GM12878 (cell line): Measurements from ENCODE around the gene MYLK3. TPM values are rescaled to one million over a fixed set of nuclear protein-coding genes. Genes with fewer than 3 reads are reported as not detected.
A peak's percentile ranks its signal among the peaks of the same experiment; 100 is the strongest.

Experiments used
- CEBPB ChIP-seq, 2 experiments: fragments of 150-350 bp in 1 of 2; IDR thresholded peaks; 2 replicates each; pipeline ENCODE4 v1.6.1; 2012 to 2014; ENCODE audit warnings: low read depth in 2 of 2, low read length in 2 of 2, borderline replicate concordance in 1 of 2, inconsistent platforms in 1 of 2
- GATAD2B ChIP-seq: fragments of 450-650 bp; conservative IDR thresholded peaks from 2 replicates; pipeline ENCODE4 v1.6.1; 2017; ENCODE audit warnings: low read depth, mild to moderate bottlenecking, moderate library complexity
- HDAC6 ChIP-seq: fragments of 200-600 bp; sonication (generic); IDR thresholded peaks from one replicate; pipeline ENCODE4 v1.8.0; 2017; ENCODE audit warnings: antibody characterized with exemption; ENCODE audit not compliant: unreplicated experiment
- IKZF2 ChIP-seq, 2 experiments: fragments of 450-650 bp; IDR thresholded peaks; 2 replicates each; pipeline ENCODE4 v1.6.1; 2017; ENCODE audit warnings: mild to moderate bottlenecking in 2 of 2, moderate library complexity in 2 of 2
- KAT2A ChIP-seq: conservative IDR thresholded peaks from 2 replicates; pipeline ENCODE4 v1.6.1; 2011; ENCODE audit warnings: low read depth, low read length; ENCODE audit not compliant: control insufficient read depth
- MAX ChIP-seq: IDR thresholded peaks from 2 replicates; pipeline ENCODE4 v1.6.1; 2012; ENCODE audit warnings: low read depth, low read length, improper control_type of control experiment
- MTA2 ChIP-seq: fragments of 450-650 bp; IDR thresholded peaks from 2 replicates; pipeline ENCODE4 v1.6.1; 2016; ENCODE audit warnings: low read depth, mild to moderate bottlenecking, moderate library complexity
- MTA3 ChIP-seq: IDR thresholded peaks from 2 replicates; pipeline ENCODE4 v1.6.1; 2012; ENCODE audit warnings: low read length, inconsistent platforms, borderline replicate concordance
- PAX8 ChIP-seq: fragments of 450-650 bp; IDR thresholded peaks from 2 replicates; pipeline ENCODE4 v1.6.1; 2017; ENCODE audit warnings: mild to moderate bottlenecking, moderate library complexity
- PRDM15 ChIP-seq: fragments of 450-650 bp; formaldehyde crosslinking; IDR thresholded peaks from 2 replicates; pipeline ENCODE4 v1.4.0; 2020; ENCODE audit warnings: mild to moderate bottlenecking, moderate library complexity
- RCOR1 ChIP-seq: conservative IDR thresholded peaks from 2 replicates; pipeline ENCODE4 v1.6.1; 2012; ENCODE audit warnings: low read depth, low read length, improper control_type of control experiment
- TAF1 ChIP-seq: IDR thresholded peaks from 2 replicates; pipeline ENCODE4 v1.6.1; 2011; ENCODE audit warnings: mild to moderate bottlenecking, low read depth, low read length, borderline replicate concordance
- TARDBP ChIP-seq: IDR thresholded peaks from 2 replicates; pipeline ENCODE4 v1.6.1; 2016; ENCODE audit warnings: borderline replicate concordance
- TCF12 ChIP-seq: IDR thresholded peaks from 2 replicates; pipeline ENCODE4 v1.6.1; 2011; ENCODE audit warnings: low read depth, mild to moderate bottlenecking, low read length
- YY1 ChIP-seq: IDR thresholded peaks from 2 replicates; pipeline ENCODE4 v1.6.1; 2011; ENCODE audit warnings: low read depth, mild to moderate bottlenecking, low read length
- ZNF207 ChIP-seq: fragments of 450-650 bp; IDR thresholded peaks from 2 replicates; pipeline ENCODE4 v1.6.1; 2014; ENCODE audit warnings: antibody characterized with exemption, mild to moderate bottlenecking, borderline replicate concordance
- ZNF274 ChIP-seq: IDR thresholded peaks from one replicate; pipeline ENCODE4 v1.8.0; 2011; ENCODE audit not compliant: insufficient read length, insufficient read depth
- ZNF592 ChIP-seq: fragments of 450-650 bp; IDR thresholded peaks from 2 replicates; pipeline ENCODE4 v1.6.1; 2017; ENCODE audit warnings: mild to moderate bottlenecking, moderate library complexity
- polyA plus RNA-seq, 11 experiments: library from polyadenylated mRNA; depleted of rRNA in 4 of 11; unstranded in 6 of 11; stranded (reverse) in 5 of 11; fragments of >200 nt; fragmentation: Nextera tagmentation in 4 of 11; fragmentation: Illumina TruSeq in 1 of 11; extraction: Ambion mirVana in 4 of 11; extraction: Trizol in 1 of 11; gene quantifications; 1 replicate in 1 of 11; 2 replicates in 10 of 11; pipeline versions ENCODE4 v1.2.1 to v1.2.3, GENCODE V29; 2011 to 2016; ENCODE audit warnings: inconsistent platforms in 2 of 11, missing spikeins in 2 of 11, low read depth in 1 of 11
- total RNA-seq, 4 experiments: library from RNA; depleted of rRNA in 3 of 4; stranded (reverse); fragments of >200 nt in 3 of 4; fragmentation: Illumina TruSeq in 1 of 4; extraction: Trizol in 1 of 4; gene quantifications; 2 replicates each; pipeline versions ENCODE4 v1.2.1 to v1.2.3, GENCODE V29; 2013 to 2021
- TF ChIP-seq, protein P1 (sequence below), 3 experiments: IDR thresholded peaks in 2 of 3; conservative IDR thresholded peaks in 1 of 3; 2 replicates each; pipeline ENCODE4 v1.5.1; 2011; ENCODE audit warnings: low read depth in 3 of 3, low read length in 3 of 3, mild to moderate bottlenecking in 3 of 3, control low read depth in 2 of 3, moderate library complexity in 2 of 3, inconsistent platforms in 1 of 3, mixed read lengths in 1 of 3; ENCODE audit not compliant: control insufficient read depth in 2 of 3, insufficient read depth in 1 of 3; ENCODE audit errors: extremely low read depth in 1 of 3
- TF ChIP-seq, protein P2 (sequence below): fragments of 450-650 bp; IDR thresholded peaks from 2 replicates; pipeline ENCODE4 v1.6.1; 2016; ENCODE audit warnings: mild to moderate bottlenecking

MYLK3 gene
- total and polyA plus RNA-seq, 10 of the 15 experiments (the other 5 are each of a cell fraction or from before 2014, with no cell fraction given), result 0.02 to 0.46 (median 0.17) TPM

DNA sequence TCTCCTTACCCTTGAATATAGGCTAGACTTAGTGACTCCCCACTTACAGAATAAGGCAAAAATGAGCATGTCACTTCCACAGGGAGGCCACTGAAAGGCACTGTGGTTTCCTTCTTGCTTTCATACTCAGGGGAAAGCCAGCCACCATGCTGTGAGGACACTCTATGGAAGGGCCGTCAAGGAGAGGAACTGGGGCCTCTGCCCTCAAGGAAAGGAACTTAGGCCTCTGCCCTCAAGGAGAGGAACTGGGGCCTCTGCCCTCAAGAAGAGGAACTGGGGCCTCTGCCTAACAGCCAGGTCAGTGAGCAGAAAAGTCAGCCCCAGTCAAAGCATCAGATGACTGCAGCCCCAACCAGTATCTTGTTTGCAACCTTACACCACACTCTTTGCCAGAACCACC lies 89.2 kb downstream of the MYLK3 start (continued):
- 0 out of 2 replicates have a peak, but pooled peaks have one; percentile 30 for TF ChIP-seq GATAD2B
- TF ChIP-seq ZNF592, result no peak
- no peak for TF ChIP-seq TARDBP
- no peak for TF ChIP-seq KAT2A
- TF ChIP-seq RCOR1, result no peak
- TF ChIP-seq PRDM15, result no peak
- TF ChIP-seq, protein P1, sequence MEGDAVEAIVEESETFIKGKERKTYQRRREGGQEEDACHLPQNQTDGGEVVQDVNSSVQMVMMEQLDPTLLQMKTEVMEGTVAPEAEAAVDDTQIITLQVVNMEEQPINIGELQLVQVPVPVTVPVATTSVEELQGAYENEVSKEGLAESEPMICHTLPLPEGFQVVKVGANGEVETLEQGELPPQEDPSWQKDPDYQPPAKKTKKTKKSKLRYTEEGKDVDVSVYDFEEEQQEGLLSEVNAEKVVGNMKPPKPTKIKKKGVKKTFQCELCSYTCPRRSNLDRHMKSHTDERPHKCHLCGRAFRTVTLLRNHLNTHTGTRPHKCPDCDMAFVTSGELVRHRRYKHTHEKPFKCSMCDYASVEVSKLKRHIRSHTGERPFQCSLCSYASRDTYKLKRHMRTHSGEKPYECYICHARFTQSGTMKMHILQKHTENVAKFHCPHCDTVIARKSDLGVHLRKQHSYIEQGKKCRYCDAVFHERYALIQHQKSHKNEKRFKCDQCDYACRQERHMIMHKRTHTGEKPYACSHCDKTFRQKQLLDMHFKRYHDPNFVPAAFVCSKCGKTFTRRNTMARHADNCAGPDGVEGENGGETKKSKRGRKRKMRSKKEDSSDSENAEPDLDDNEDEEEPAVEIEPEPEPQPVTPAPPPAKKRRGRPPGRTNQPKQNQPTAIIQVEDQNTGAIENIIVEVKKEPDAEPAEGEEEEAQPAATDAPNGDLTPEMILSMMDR (IDR thresholded peaks at IDR 0.05 in 2 of 3, conservative IDR thresholded peaks at IDR 0.05 in 1 of 3; ENCODE audit: control insufficient read depth in 2 of 3, extremely low read depth in 1 of 3, insufficient read depth in 1 of 3, low read depth in 3 of 3, low read length in 3 of 3), result peak in 1 of 3 experiments; percentile 18; a peak in 2 of 6 replicates
- TF ChIP-seq MTA3, result no peak
- peak; percentile 28; the same call in 1 of the 2 replicates for TF ChIP-seq MTA2
- TF ChIP-seq TAF1, result no peak
- TF ChIP-seq IKZF2 (IDR thresholded peaks at IDR 0.05), result peak; percentile 70 to 77
- no peak for TF ChIP-seq ZNF207
- TF ChIP-seq TCF12, result no peak
- TF ChIP-seq YY1, result peak; percentile 60
- no peak for TF ChIP-seq CEBPB (IDR thresholded peaks at IDR 0.05; ENCODE audit: borderline replicate concordance in 1 of 2, low read depth in 2 of 2, low read length in 2 of 2)
- no peak for TF ChIP-seq MAX
- TF ChIP-seq ZNF274, result no peak
- TF ChIP-seq HDAC6, result no peak
- TF ChIP-seq PAX8, result no peak
- TF ChIP-seq, protein P2, sequence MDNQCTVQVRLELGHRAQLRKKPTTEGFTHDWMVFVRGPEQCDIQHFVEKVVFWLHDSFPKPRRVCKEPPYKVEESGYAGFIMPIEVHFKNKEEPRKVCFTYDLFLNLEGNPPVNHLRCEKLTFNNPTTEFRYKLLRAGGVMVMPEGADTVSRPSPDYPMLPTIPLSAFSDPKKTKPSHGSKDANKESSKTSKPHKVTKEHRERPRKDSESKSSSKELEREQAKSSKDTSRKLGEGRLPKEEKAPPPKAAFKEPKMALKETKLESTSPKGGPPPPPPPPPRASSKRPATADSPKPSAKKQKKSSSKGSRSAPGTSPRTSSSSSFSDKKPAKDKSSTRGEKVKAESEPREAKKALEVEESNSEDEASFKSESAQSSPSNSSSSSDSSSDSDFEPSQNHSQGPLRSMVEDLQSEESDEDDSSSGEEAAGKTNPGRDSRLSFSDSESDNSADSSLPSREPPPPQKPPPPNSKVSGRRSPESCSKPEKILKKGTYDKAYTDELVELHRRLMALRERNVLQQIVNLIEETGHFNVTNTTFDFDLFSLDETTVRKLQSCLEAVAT, result no peak
